SK-N-SH (cell line): ENCODE data around the gene CEBPB. TPM values are rescaled to one million over a fixed set of nuclear protein-coding genes. Genes with fewer than 3 reads are reported as not detected.

ENCODE experiments used
- CTCF ChIA-PET: fragments of 300-600, 350-600 bp; formaldehyde crosslinking; extraction: SDS; loops from one replicate; lab custom pipeline; 2021; lab: Yijun Ruan, JAX
- POLR2A ChIA-PET: fragments of 350-600 bp; sonication (Branson Sonifier 250); formaldehyde crosslinking; extraction: SDS; loops from one replicate; lab custom pipeline; 2020; ENCODE audit warnings: antibody characterized with exemption, inconsistent platforms; lab: Yijun Ruan, JAX
- DNase-seq: peaks from one replicate; pipeline ENCODE4 v3.0.0; 2012
- H2AFZ ChIP-seq: fragments of 200-600 bp; sonication (generic); 2 replicates; pipeline ENCODE4 v1.8.1; 2016; ENCODE audit warnings: antibody characterized with exemption, mild to moderate bottlenecking, low read depth
- H3F3A ChIP-seq: fragments of 200-600 bp; sonication (generic); replicated peaks from 2 replicates; pipeline ENCODE3; 2016; ENCODE audit warnings: antibody characterized with exemption, mild to moderate bottlenecking; ENCODE audit not compliant: insufficient read depth
- H3K27ac ChIP-seq, 2 experiments: fragments of 200-500 bp in 1 of 2; fragments of 200-600 bp in 1 of 2; sonication (Bioruptor generic) in 1 of 2; sonication (generic), shearing (Covaris generic) in 1 of 2; 2 replicates each; pipeline versions ENCODE4 v1.5.1 to v1.6.1; 2014 to 2016; ENCODE audit warnings: low read depth in 2 of 2, inconsistent platforms in 1 of 2, low read length in 1 of 2, mild to moderate bottlenecking in 1 of 2, mixed read lengths in 1 of 2
- H3K27me3 ChIP-seq: fragments of 200-600 bp; sonication (generic), shearing (Covaris generic); 2 replicates; pipeline ENCODE4 v1.6.1; 2016; ENCODE audit warnings: mixed run types; ENCODE audit not compliant: insufficient read depth
- H3K36me3 ChIP-seq, 2 experiments: fragments of 200-500 bp in 1 of 2; fragments of 200-600 bp in 1 of 2; sonication (Bioruptor generic) in 1 of 2; sonication (generic) in 1 of 2; replicated peaks in 1 of 2; 2 replicates each; pipeline versions ENCODE3 to v1.5.1; 2014 to 2016; ENCODE audit warnings: low read length in 1 of 2, mild to moderate bottlenecking in 1 of 2; ENCODE audit not compliant: insufficient read depth in 2 of 2, control insufficient read depth in 1 of 2
- H3K4me1 ChIP-seq, 2 experiments: fragments of 200-500 bp in 1 of 2; fragments of 200-600 bp in 1 of 2; sonication (Bioruptor generic) in 1 of 2; sonication (generic), shearing (Covaris generic) in 1 of 2; 2 replicates each; pipeline versions ENCODE4 v1.5.1 to v1.6.1; 2014 to 2016; ENCODE audit warnings: low read depth in 1 of 2, low read length in 1 of 2, mixed run types in 1 of 2; ENCODE audit not compliant: insufficient read depth in 2 of 2, control insufficient read depth in 1 of 2
- H3K4me2 ChIP-seq: fragments of 200-600 bp; sonication (generic), shearing (Covaris generic); 2 replicates; pipeline ENCODE4 v1.6.1; 2017; ENCODE audit warnings: mixed run types
- H3K4me3 ChIP-seq, 2 experiments: fragments of 200-500 bp in 1 of 2; fragments of 200-600 bp in 1 of 2; sonication (Bioruptor generic) in 1 of 2; sonication (generic), shearing (Covaris generic) in 1 of 2; 2 replicates each; pipeline versions ENCODE4 v1.5.1 to v1.8.1; 2014 to 2016; ENCODE audit warnings: low read depth in 2 of 2, inconsistent platforms in 1 of 2, low read length in 1 of 2, mild to moderate bottlenecking in 1 of 2, mixed read lengths in 1 of 2, moderate library complexity in 1 of 2
- H3K79me2 ChIP-seq: fragments of 200-600 bp; sonication (generic); 2 replicates; pipeline ENCODE4 v1.8.1; 2017; ENCODE audit warnings: mild to moderate bottlenecking; ENCODE audit not compliant: insufficient read depth
- H3K9ac ChIP-seq: fragments of 200-600 bp; sonication (generic); 2 replicates; pipeline ENCODE4 v1.6.1; 2017; ENCODE audit warnings: mixed run types
- H3K9me2 ChIP-seq: fragments of 200-600 bp; sonication (generic); 2 replicates; pipeline ENCODE4 v1.6.1; 2017; ENCODE audit warnings: mixed run types
- H3K9me3 ChIP-seq: fragments of 200-600 bp; sonication (generic); 2 replicates; pipeline ENCODE4 v1.6.1; 2017; ENCODE audit warnings: mixed run types, mild to moderate bottlenecking, moderate library complexity
- H4K20me1 ChIP-seq: fragments of 200-600 bp; sonication (generic); 2 replicates; pipeline ENCODE4 v1.6.1; 2017; ENCODE audit warnings: mild to moderate bottlenecking, mixed run types; ENCODE audit not compliant: insufficient read depth
- CHD2 ChIP-seq: fragments of 150-350 bp; IDR thresholded peaks from 2 replicates; pipeline ENCODE4 v1.6.1; 2018; ENCODE audit warnings: low read length; ENCODE audit not compliant: partially characterized antibody
- ELF1 ChIP-seq: IDR thresholded peaks from 2 replicates; pipeline ENCODE4 v1.4.0; 2012
- EZH2phosphoT487 ChIP-seq: fragments of 200-600 bp; sonication (generic); IDR thresholded peaks from 2 replicates; pipeline ENCODE4 v1.6.1; 2017; ENCODE audit warnings: low read depth, mixed run types, mild to moderate bottlenecking, antibody characterized with exemption, moderate library complexity, borderline replicate concordance
- FOSL2 ChIP-seq: IDR thresholded peaks from 2 replicates; pipeline ENCODE4 v1.4.0; 2012; ENCODE audit warnings: low read depth, mild to moderate bottlenecking, moderate library complexity, borderline replicate concordance
- FOXJ3 ChIP-seq: sonication (generic); formaldehyde crosslinking; IDR thresholded peaks from 2 replicates; pipeline ENCODE4 v1.5.1; 2020; ENCODE audit warnings: mild to moderate bottlenecking, missing genetic modification reagents
- FOXM1 ChIP-seq: IDR thresholded peaks from 2 replicates; pipeline ENCODE4 v1.4.0; 2012; ENCODE audit warnings: low read depth, mild to moderate bottlenecking
- GABPA ChIP-seq: IDR thresholded peaks from 2 replicates; pipeline ENCODE4 v1.4.0; 2012; ENCODE audit warnings: low read depth, mild to moderate bottlenecking
- JUND ChIP-seq: IDR thresholded peaks from 2 replicates; pipeline ENCODE4 v1.4.0; 2012
- MXI1 ChIP-seq: IDR thresholded peaks from 2 replicates; pipeline ENCODE4 v1.6.1; 2012; ENCODE audit warnings: mild to moderate bottlenecking, low read depth, low read length, improper control_type of control experiment
- NRF1 ChIP-seq: IDR thresholded peaks from 2 replicates; pipeline ENCODE4 v1.6.1; 2012; ENCODE audit warnings: low read depth, mild to moderate bottlenecking, low read length
- POLR2AphosphoS5 ChIP-seq: IDR thresholded peaks from 2 replicates; pipeline ENCODE4 v1.6.1; 2012; ENCODE audit warnings: low read depth, low read length
- RCOR1 ChIP-seq: fragments of 150-350 bp; IDR thresholded peaks from 2 replicates; pipeline ENCODE4 v1.6.1; 2017; ENCODE audit warnings: antibody characterized with exemption, low read length
- RFX5 ChIP-seq: IDR thresholded peaks from 2 replicates; pipeline ENCODE4 v1.6.1; 2012; ENCODE audit warnings: mild to moderate bottlenecking, improper control_type of control experiment, low read length
- SMC3 ChIP-seq: IDR thresholded peaks from 2 replicates; pipeline ENCODE4 v1.6.1; 2012; ENCODE audit warnings: low read depth, low read length, improper control_type of control experiment
- TEAD4 ChIP-seq: IDR thresholded peaks from 2 replicates; pipeline ENCODE4 v1.4.0; 2012; ENCODE audit warnings: mild to moderate bottlenecking, borderline replicate concordance; ENCODE audit not compliant: insufficient read depth
- WGBS: methylation state at CpG from one replicate; pipeline ENCODE4 v1.1.6; 2017; ENCODE audit warnings: low lambda C conversion rate; 5-methylcytosine and 5-hydroxymethylcytosine counted together
- polyA plus RNA-seq, 3 experiments: library from polyadenylated mRNA; depleted of rRNA; stranded (reverse); fragments of >200 nt; gene quantifications; 2 replicates each; pipeline ENCODE4 v1.2.3, GENCODE V29; 2012
- TF ChIP-seq, protein P1 (sequence below): IDR thresholded peaks from 2 replicates; pipeline ENCODE4 v1.4.0; 2012; ENCODE audit warnings: low read depth, borderline replicate concordance
- TF ChIP-seq, protein P2 (sequence below): IDR thresholded peaks from 2 replicates; pipeline ENCODE4 v1.4.0; 2012; ENCODE audit warnings: low read depth

The CEBPB gene
- polyA plus RNA-seq, 1 of the 3 experiments (the other 2 are of a cell fraction), result 14.7 TPM

DNA sequence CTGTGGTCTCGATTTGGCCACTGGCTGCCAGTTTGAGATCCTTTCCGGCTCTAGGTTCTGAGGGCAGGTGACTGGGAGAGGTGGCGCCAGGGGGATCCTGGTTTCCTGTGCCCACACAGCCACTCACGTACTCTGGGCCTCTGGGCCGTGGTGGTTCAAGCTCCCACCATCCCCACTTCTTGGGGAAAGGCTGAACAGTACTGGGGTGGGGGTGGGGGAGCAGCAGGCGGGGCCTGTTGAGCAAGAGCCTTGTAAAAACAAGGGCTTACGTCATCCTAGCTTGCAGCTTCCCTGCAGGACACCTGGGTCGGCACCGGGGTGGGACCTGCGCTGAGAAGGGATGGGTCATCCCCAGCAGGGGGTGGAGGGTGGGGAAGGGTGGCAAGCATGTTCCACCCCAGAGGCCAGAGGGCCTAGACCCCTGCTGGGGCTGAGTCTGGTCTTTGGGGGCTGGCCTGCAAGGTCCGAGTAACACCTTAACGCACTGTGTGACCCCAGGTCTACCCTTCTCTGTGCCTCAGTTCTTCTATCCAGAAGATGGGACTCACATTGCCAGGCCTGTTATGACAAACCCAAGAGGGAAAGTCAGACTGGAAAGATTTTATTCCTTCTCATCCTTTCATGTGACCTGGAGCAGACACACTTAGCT is 3.1 kb upstream of the CEBPB start:
- no peak overlapping the region for H2AFZ ChIP-seq
- POLR2A ChIA-PET, result no interaction called here

DNA sequence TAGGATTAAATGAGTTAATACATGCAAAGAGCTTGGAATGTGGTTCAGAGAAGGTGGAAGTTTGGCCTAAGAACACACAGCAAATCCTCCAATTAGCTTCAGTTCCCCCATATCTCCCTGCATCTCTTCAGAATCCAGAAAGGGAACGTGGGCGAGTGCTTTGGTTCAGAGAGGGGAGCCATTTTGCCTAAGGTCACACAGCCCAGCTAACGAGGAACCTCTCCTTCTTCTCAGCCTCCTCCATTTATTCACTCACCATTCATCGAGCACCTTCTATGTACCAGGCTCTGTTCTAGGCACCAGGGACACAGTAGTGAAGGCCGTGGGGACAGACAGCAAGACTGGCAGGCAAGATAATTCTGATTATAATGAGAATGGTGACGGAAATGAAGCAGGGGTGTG is 2.3 kb upstream of the CEBPB start:
- POLR2A ChIA-PET, result no interaction called here
- no peak for DNase-seq
- Histone ChIP-seq H3K9me3 (no peaks in the 10 kb centered on the region), H3F3A (peaks cover 8% of the 10 kb centered on the region), H3K27ac (no peak overlapping the region), H3K9ac (no peak overlapping the region), H3K4me1 (peaks cover under 1 to 8% of the 10 kb centered on the region in 2 experiments; a peak in 2 of 4 replicates), H3K9me2 (no peaks in the 10 kb centered on the region), H3K4me2 (no peak overlapping the region), H3K79me2 (peaks cover 19% of the 10 kb centered on the region), H4K20me1 (peaks cover 9% of the 10 kb centered on the region), H2AFZ (no peak overlapping the region), H3K4me3 (no peak overlapping the region), H3K27me3 (no peaks in the 10 kb centered on the region), H3K36me3 (no peaks in the 10 kb centered on the region)
- TF ChIP-seq MXI1, result no peak
- no peak for TF ChIP-seq EZH2phosphoT487
- no peak for TF ChIP-seq FOXJ3 (CRISPR knock-in tag)
- TF ChIP-seq FOSL2, result no peak
- no peak for TF ChIP-seq RFX5
- no peak for TF ChIP-seq TEAD4
- TF ChIP-seq ELF1, result no peak
- TF ChIP-seq JUND, result no peak
- TF ChIP-seq NRF1, result no peak
- no peak for TF ChIP-seq GABPA
- TF ChIP-seq, protein P1, sequence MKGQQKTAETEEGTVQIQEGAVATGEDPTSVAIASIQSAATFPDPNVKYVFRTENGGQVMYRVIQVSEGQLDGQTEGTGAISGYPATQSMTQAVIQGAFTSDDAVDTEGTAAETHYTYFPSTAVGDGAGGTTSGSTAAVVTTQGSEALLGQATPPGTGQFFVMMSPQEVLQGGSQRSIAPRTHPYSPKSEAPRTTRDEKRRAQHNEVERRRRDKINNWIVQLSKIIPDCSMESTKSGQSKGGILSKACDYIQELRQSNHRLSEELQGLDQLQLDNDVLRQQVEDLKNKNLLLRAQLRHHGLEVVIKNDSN, result no peak
- 94% methylated on average over 6 of the region's 6 CpGs for WGBS
- CTCF ChIA-PET, result interaction anchor here (0.9 to 15.3 kb wide), 12 partner anchors 8 to 473 kb away, joined by 3 to 281 read pairs (median 6); no protein-coding TSS in a partner anchor

More for the DNA sequence above, 3.1 kb upstream of the CEBPB start:
- Histone ChIP-seq H3K4me1 (peaks cover 0 to under 1% of the 10 kb centered on the region in 2 experiments; a peak in 2 of 4 replicates), H3K9ac (no peak overlapping the region), H3K9me2 (no peaks in the 10 kb centered on the region), H3K27ac (no peak overlapping the region), H3F3A (peaks cover 8% of the 10 kb centered on the region), H3K9me3 (no peaks in the 10 kb centered on the region), H3K36me3 (no peaks in the 10 kb centered on the region), H4K20me1 (peaks cover 1% of the 10 kb centered on the region), H3K27me3 (no peaks in the 10 kb centered on the region), H3K79me2 (peaks cover 12% of the 10 kb centered on the region), H3K4me2 (no peak overlapping the region), H3K4me3 (no peak overlapping the region)
- no peak for DNase-seq
- WGBS, result 95% methylated on average over 10 of the region's 12 CpGs
- TF ChIP-seq FOXM1 (no peak), CHD2 (no peak), RCOR1 (no peak), POLR2AphosphoS5 (no peak), FOSL2 (no peak), SMC3 (no peak), JUND (no peak)
- TF ChIP-seq, protein P2, sequence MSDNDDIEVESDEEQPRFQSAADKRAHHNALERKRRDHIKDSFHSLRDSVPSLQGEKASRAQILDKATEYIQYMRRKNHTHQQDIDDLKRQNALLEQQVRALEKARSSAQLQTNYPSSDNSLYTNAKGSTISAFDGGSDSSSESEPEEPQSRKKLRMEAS, result no peak
- CTCF ChIA-PET, result interaction anchor here (0.7 to 15.3 kb wide), 13 partner anchors 7 to 540 kb away, joined by 3 to 281 read pairs (median 3); no protein-coding TSS in a partner anchor
